Ovary (tissue), 3 donors: ENCODE data around the gene NEK11.

Experiments
- CTCF ChIP-seq, 3 donors: fragments of 450-650 bp in 2 of 3; fragments of 200-600 bp in 1 of 3; IDR thresholded peaks; one replicate each; pipeline versions ENCODE4 v1.5.1 to v1.8.0; 2016 to 2022; ENCODE audit warnings: antibody characterized with exemption in 3 of 3, mild to moderate bottlenecking in 1 of 3
- EP300 ChIP-seq: sonication (generic); formaldehyde crosslinking; IDR thresholded peaks from one replicate; pipeline ENCODE4 v1.6.1; 2017; ENCODE audit warnings: antibody characterized with exemption
- donor health status: DM: no; HTN: no; CAD: no.

- TF ChIP-seq EP300 (no peak), CTCF (IDR thresholded peaks at IDR 0.05) (no peak)
Observed at GRCh38 chr3:131082871-131083863, 56.5 kb downstream of the NEK11 start.
